Measurements from ENCODE around the gene CD40.

The CD40 gene

DNA sequence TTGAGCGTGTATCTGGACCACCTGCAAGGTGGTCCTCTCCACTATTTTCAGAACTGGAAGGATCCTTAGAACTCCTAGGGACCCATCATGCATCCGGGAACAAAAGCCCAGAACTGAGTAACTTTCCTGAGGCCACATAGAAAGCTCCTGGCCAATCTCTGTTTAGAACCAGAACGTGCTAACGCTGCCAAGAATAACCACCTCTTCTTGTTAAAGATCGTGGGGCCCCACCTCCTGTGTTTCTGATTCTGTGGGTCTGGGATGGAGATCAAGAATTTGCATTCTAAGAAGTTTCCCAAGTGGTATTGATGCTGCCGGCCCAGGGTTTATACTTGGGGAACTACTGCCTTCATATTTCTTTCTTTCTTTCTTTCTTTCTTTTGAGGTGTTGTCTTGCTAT is 13.3 kb downstream of the CD40 start:
- TF ChIP-seq CEBPB (IDR thresholded peaks at IDR 0.05), result no peak
- no peak for TF ChIP-seq YY1 (IDR thresholded peaks at IDR 0.05; ENCODE audit: low read depth)
- no peak for TF ChIP-seq TAF1 (IDR thresholded peaks at IDR 0.05; ENCODE audit: low read depth)
- no peak for TF ChIP-seq TEAD4 (IDR thresholded peaks at IDR 0.05)
- no peak for TF ChIP-seq FOXM1 (IDR thresholded peaks at IDR 0.05; ENCODE audit: borderline replicate concordance, low read depth)
- TF ChIP-seq EP300 (IDR thresholded peaks at IDR 0.05; ENCODE audit: borderline replicate concordance), result no peak
- TF ChIP-seq, protein P1, sequence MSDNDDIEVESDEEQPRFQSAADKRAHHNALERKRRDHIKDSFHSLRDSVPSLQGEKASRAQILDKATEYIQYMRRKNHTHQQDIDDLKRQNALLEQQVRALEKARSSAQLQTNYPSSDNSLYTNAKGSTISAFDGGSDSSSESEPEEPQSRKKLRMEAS (IDR thresholded peaks at IDR 0.05), result no peak
- TF ChIP-seq RAD21 (IDR thresholded peaks at IDR 0.05; ENCODE audit: low read depth), result no peak
- TF ChIP-seq CREB1 (IDR thresholded peaks at IDR 0.05; ENCODE audit: low read depth), result no peak
- TF ChIP-seq NFIC (IDR thresholded peaks at IDR 0.05), result no peak
- no peak for TF ChIP-seq ZBTB7A (IDR thresholded peaks at IDR 0.05; ENCODE audit: low read depth)
- TF ChIP-seq, protein P2, sequence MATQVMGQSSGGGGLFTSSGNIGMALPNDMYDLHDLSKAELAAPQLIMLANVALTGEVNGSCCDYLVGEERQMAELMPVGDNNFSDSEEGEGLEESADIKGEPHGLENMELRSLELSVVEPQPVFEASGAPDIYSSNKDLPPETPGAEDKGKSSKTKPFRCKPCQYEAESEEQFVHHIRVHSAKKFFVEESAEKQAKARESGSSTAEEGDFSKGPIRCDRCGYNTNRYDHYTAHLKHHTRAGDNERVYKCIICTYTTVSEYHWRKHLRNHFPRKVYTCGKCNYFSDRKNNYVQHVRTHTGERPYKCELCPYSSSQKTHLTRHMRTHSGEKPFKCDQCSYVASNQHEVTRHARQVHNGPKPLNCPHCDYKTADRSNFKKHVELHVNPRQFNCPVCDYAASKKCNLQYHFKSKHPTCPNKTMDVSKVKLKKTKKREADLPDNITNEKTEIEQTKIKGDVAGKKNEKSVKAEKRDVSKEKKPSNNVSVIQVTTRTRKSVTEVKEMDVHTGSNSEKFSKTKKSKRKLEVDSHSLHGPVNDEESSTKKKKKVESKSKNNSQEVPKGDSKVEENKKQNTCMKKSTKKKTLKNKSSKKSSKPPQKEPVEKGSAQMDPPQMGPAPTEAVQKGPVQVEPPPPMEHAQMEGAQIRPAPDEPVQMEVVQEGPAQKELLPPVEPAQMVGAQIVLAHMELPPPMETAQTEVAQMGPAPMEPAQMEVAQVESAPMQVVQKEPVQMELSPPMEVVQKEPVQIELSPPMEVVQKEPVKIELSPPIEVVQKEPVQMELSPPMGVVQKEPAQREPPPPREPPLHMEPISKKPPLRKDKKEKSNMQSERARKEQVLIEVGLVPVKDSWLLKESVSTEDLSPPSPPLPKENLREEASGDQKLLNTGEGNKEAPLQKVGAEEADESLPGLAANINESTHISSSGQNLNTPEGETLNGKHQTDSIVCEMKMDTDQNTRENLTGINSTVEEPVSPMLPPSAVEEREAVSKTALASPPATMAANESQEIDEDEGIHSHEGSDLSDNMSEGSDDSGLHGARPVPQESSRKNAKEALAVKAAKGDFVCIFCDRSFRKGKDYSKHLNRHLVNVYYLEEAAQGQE (IDR thresholded peaks at IDR 0.05; ENCODE audit: low read depth), result no peak
- no peak for TF ChIP-seq EGR1 (IDR thresholded peaks at IDR 0.05)

DNA sequence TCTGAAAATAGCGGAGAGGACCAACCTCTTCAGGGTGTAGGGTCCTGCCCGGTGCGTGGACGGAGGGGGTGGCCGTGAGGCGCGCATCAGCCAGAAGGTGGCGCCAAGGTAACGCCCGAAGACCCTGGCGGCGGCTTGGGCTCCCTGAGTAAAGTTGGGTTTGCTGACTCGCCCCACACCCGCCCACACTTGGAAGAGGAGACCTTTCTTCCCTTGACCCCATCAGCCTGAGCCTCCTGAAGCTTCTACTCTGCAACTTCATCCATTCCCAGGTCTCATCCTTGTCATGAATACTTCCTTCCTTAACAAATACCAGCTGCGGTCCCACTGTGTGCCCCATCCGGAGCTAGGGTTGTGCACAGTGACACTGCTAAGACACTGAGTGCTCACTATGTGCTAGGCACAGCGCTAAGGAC is 14.6 kb downstream of the CD40 start:
- TF ChIP-seq YY1 (IDR thresholded peaks at IDR 0.05; ENCODE audit: low read depth) (no peak), RAD21 (IDR thresholded peaks at IDR 0.05; ENCODE audit: low read depth) (peak; percentile 89)

DNA sequence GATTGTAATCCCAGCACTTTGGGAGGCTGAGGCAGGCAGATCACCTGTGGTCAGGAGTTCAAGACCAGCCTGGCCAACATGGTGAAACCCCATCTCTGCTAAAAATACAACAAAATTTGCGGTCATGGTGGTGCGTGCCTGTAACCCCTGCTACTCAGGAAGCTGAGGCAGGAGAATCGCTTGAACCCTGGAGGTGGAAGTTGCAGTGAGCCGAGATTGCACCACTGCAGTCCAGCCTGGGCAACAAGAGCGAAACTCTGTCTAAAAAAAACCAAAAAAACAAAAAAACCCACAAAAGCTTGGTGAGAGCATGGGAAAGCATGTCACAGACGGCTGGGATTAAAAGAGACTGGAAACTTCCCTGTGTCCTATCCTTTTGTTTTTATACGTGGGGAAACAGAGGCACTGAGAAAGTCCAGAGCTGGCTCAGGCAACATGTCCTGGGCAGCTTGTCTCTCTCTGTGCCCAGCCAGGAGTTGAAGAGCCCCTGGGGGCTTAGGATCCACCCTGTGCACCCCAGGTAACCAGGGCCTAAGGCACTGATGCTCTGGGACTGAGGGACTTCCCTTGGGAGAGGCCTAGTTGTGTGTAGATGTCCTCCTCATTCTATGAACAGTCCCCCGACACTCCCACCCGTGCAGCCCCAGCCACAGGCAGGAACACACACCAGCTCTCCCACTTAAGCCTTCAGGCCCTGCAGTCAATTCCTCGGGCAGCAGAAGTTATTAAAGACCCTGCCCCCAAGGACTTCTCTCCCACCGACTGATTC is 16.0 kb downstream of the CD40 start:
- TF ChIP-seq CREB1 (IDR thresholded peaks at IDR 0.05; ENCODE audit: low read depth), result no peak
- TF ChIP-seq, protein P2 (IDR thresholded peaks at IDR 0.05; ENCODE audit: low read depth), result no peak
- no peak for TF ChIP-seq EGR1 (IDR thresholded peaks at IDR 0.05)
- no peak for TF ChIP-seq TAF1 (IDR thresholded peaks at IDR 0.05; ENCODE audit: low read depth)
- TF ChIP-seq ZBTB7A (IDR thresholded peaks at IDR 0.05; ENCODE audit: low read depth), result no peak
- TF ChIP-seq, protein P1 (IDR thresholded peaks at IDR 0.05), result no peak

DNA sequence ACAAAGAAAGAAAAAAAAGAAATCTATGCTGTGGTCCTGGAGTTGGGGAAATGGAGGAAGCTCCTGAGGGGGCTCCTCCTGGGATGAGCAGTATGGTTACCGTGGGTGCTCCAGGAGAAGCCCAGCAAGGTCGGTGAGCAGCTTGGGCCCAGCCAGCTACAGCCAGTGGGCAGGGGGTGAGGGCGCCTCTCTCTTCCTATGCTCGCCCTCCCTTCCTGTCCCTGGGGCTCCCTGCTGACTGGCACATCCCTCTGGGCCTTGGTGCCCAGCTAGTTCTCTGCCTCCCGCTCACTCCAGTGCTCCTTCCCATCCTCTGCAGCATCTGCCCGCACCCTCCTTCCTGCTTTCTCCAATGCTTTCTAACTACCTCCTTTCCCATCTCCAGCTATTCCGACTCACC is 16.6 kb downstream of the CD40 start:
- TF ChIP-seq RAD21 (IDR thresholded peaks at IDR 0.05; ENCODE audit: low read depth), result no peak
- TF ChIP-seq CREB1 (IDR thresholded peaks at IDR 0.05; ENCODE audit: low read depth), result no peak
- TF ChIP-seq ZBTB7A (IDR thresholded peaks at IDR 0.05; ENCODE audit: low read depth), result no peak
- TF ChIP-seq YY1 (IDR thresholded peaks at IDR 0.05; ENCODE audit: low read depth), result no peak
- no peak for TF ChIP-seq EP300 (IDR thresholded peaks at IDR 0.05; ENCODE audit: borderline replicate concordance)
- TF ChIP-seq TCF12 (IDR thresholded peaks at IDR 0.05; ENCODE audit: low read depth), result no peak
- TF ChIP-seq NFIC (IDR thresholded peaks at IDR 0.05), result no peak
- no peak for TF ChIP-seq TAF1 (IDR thresholded peaks at IDR 0.05; ENCODE audit: low read depth)
- TF ChIP-seq, protein P1 (IDR thresholded peaks at IDR 0.05), result no peak
- TF ChIP-seq FOXM1 (IDR thresholded peaks at IDR 0.05; ENCODE audit: borderline replicate concordance, low read depth), result no peak
- no peak for TF ChIP-seq EGR1 (IDR thresholded peaks at IDR 0.05)
- TF ChIP-seq, protein P2 (IDR thresholded peaks at IDR 0.05; ENCODE audit: low read depth), result no peak
- no peak for TF ChIP-seq TEAD4 (IDR thresholded peaks at IDR 0.05)
- TF ChIP-seq, protein P3, sequence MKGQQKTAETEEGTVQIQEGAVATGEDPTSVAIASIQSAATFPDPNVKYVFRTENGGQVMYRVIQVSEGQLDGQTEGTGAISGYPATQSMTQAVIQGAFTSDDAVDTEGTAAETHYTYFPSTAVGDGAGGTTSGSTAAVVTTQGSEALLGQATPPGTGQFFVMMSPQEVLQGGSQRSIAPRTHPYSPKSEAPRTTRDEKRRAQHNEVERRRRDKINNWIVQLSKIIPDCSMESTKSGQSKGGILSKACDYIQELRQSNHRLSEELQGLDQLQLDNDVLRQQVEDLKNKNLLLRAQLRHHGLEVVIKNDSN (IDR thresholded peaks at IDR 0.05), result no peak
- TF ChIP-seq CEBPB (IDR thresholded peaks at IDR 0.05), result no peak

Measured in Ishikawa (cell line).